HG02840 (cell line): ENCODE data around the gene KIF26B.

Experiments used
- ATAC-seq: cut with Tn5 transposase; IDR thresholded peaks from one replicate; pipeline ENCODE4 v1.9.1; 2021; ENCODE audit warnings: mild to moderate bottlenecking, moderate library complexity, moderate number of reproducible peaks; ENCODE audit not compliant: unreplicated experiment, low FRiP score

The KIF26B gene

DNA sequence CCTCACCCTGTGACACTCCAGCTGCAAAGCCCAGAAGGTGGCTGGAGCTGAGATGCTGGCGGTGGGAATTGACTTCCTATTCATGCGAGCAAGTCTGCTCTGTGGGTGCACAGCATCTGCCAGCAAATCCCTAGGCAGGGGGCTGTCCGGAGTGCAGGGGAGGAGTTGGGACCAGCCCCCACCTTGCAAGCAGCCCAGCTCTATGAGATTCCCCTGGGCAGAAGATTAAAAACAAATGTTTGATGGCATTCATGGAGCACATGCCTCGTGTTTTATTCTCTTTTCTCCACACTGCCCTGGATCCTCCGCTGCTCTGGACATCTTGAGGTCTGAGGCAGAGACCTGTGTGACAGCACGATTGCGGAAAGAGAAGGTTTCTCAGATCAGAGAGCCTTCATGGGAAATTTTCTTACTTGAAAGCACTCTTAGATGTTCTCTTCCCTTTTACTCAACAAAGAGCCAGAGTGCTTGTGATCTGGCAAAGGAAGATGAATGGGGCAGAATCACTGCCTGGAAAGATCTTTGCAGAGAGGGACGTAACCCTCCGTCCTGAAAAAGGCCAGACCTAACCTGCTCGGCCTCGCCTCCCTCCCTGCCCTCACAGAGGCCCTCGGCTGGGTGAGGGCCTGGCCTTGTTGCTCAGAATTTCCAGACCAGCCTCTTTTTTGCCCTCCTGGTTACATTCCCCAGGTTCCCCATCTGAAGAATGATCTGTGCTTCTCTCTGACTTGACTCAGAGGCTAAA lies 597.1 kb downstream of the KIF26B start:
- ATAC-seq: no peak

- ATAC-seq: no peak
These were observed 597.8 kb downstream of the KIF26B start for GRCh38 chr1:245752561-245752960.

DNA sequence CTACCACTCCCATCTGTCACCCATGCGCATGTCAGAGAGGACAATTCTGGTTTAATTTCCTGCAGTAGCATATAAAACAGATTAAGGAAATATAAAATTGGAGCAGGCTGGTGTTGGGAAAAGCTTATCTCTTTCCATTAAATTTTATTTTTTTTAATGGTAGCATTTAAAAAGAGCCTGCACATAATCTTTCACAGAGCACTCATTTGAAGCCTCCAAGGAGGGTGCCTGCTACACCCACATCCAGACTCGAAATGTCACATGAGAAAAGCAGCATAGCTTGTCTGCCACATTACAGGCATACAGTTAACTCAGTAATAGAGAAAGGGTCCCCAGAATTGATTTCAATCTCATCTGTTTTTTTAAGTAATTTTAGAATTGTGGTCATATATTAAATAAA lies 599.0 kb downstream of the KIF26B start:
- no peak for ATAC-seq

- ATAC-seq: no peak
These were observed 599.7 kb downstream of the KIF26B start for GRCh38 chr1:245754463-245754961.
